Erythroblast (primary cell): ENCODE measurements around the gene DPP10.

Experiments
- GATA1 ChIP-seq: IDR thresholded peaks from 2 replicates; pipeline ENCODE4 v1.6.1; 2011; ENCODE audit warnings: low read depth, mild to moderate bottlenecking, control low read depth, low read length, moderate library complexity
- POLR2A ChIP-seq: IDR thresholded peaks from 2 replicates; pipeline ENCODE4 v1.6.1; 2011; ENCODE audit warnings: mild to moderate bottlenecking, low read length

GRCh38 chr2:115874427-115874826, 1432.0 kb downstream of the DPP10 start:
- TF ChIP-seq POLR2A, result no peak
- TF ChIP-seq GATA1, result no peak
